ENCODE data around the gene WDR45.

- TF ChIP-seq CTCF (conservative IDR thresholded peaks at IDR 0.05) (no peak), EZH2 (IDR thresholded peaks at IDR 0.05; ENCODE audit: low read depth) (no peak)
These were observed 15.0 kb downstream of the WDR45 start for GRCh38 chrX:49064735-49065134.
